Mucosa of rectum (tissue), 2 donors: ENCODE results near the gene MLH3.
"Not testable (repeated sequence)": the region's sequence is repeated elsewhere in the genome, so short reads cannot be mapped to it uniquely, and the experiment has no call there.

Experiments used
- H3K27ac ChIP-seq, 2 donors: one replicate each; pipeline ENCODE4 v1.7.0; 2013; ENCODE audit warnings: inconsistent platforms in 2 of 2, low read depth in 2 of 2, low read length in 2 of 2
- H3K27me3 ChIP-seq, 2 donors: one replicate each; pipeline ENCODE4 v1.7.0; 2013; ENCODE audit warnings: low read length in 2 of 2; ENCODE audit not compliant: control insufficient read depth in 2 of 2, insufficient read depth in 2 of 2
- H3K36me3 ChIP-seq, 2 donors: one replicate each; pipeline ENCODE4 v1.7.0; 2013; ENCODE audit warnings: low read length in 2 of 2; ENCODE audit not compliant: control insufficient read depth in 2 of 2, insufficient read depth in 2 of 2
- H3K4me1 ChIP-seq, 2 donors: one replicate each; pipeline ENCODE4 v1.7.0; 2013; ENCODE audit warnings: low read length in 2 of 2, mild to moderate bottlenecking in 1 of 2; ENCODE audit not compliant: control insufficient read depth in 2 of 2, insufficient read depth in 2 of 2
- H3K4me3 ChIP-seq, 2 donors: one replicate each; pipeline ENCODE4 v1.7.0; 2013; ENCODE audit warnings: low read length in 2 of 2
- H3K9ac ChIP-seq, 2 donors: one replicate each; pipeline ENCODE4 v1.7.0; 2013; ENCODE audit warnings: low read length in 2 of 2, low read depth in 1 of 2, mild to moderate bottlenecking in 1 of 2
- H3K9me3 ChIP-seq, 2 donors: one replicate each; pipeline ENCODE4 v1.7.0; 2013; ENCODE audit warnings: low read length in 2 of 2; ENCODE audit not compliant: control insufficient read depth in 2 of 2
- donor health status: healthy.
- donor health status: Normal muscosa, but diverticular disease.

MLH3 gene

DNA sequence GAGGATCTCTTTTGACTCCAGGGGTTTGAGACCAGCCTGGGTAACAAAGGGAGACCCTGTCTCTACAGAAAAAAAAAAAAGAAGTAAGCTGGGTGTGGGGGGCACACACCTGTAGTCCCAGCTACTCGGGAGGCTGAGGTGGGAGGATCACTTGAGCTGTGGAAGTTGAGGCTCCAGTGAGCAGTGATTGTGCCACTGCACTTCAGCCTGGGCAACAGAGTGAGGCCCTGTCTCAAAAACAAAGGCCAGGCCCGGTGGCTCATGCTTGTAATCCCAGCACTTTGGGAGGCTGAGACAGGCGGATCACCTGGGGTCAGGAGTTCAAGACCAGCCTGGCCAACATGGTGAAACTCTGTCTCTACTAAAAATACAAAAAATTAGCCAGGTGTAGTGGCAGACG lies 16.5 kb upstream of the MLH3 start:
- peak overlapping the region in 1 of 2 donors; percentile 80 for H3K9ac ChIP-seq
- H3K36me3 ChIP-seq, H3K27ac ChIP-seq, H3K4me3 ChIP-seq, H3K27me3 ChIP-seq, H3K9me3 ChIP-seq: not testable (repeated sequence)
- peaks cover 23 to 27% of the 10 kb centered on the region in 2 donors for H3K4me1 ChIP-seq

DNA sequence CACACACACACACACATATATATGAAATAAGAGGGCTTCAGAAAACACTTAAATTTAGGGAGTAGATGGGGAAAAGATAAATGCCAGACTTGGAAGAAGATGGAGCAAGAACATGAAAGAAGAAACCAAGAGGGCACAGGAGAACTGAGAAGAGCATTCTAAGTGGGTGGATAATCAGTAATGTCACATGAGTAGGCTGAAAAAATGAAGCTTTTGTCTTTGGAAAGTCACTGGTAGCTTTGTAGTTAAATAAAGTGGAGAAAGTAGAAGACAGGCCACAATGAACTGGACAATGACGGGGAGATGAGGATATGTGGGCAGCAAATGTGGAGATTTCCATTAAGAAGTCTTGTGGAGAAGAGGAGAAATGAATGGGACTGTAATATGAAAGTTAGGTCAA lies 15.9 kb upstream of the MLH3 start:
- no peak overlapping the region for H3K4me3 ChIP-seq
- H3K4me1 ChIP-seq = peaks cover 25 to 27% of the 10 kb centered on the region in 2 donors
- H3K9me3 ChIP-seq = no peaks in the 10 kb centered on the region
- no peaks in the 10 kb centered on the region for H3K27me3 ChIP-seq
- H3K9ac ChIP-seq = no peak overlapping the region
- no peak overlapping the region for H3K27ac ChIP-seq
- H3K36me3 ChIP-seq = no peaks in the 10 kb centered on the region

DNA sequence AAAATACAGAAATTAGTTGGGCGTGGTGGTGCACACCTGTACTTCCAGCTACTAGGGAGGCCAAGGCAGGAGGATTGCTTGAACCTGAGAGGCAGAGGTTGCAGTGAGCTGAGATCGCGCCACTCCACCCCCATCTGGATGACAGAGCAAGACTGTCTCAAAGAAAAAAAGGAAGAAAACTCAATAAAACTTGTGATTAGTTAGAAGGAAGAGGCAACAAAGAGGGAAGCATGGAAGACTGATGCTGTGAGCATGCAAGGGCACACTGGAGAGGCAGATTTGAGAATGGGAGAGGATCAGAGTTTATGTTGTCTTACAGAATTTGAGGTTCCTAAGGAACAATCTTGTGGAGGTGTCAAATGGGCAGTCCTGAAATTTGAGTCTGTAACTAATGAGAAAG lies 15.4 kb upstream of the MLH3 start:
- Histone ChIP-seq H3K36me3 (no peaks in the 10 kb centered on the region), H3K9ac (no peak overlapping the region), H3K9me3 (no peaks in the 10 kb centered on the region), H3K4me1 (peaks cover 25 to 27% of the 10 kb centered on the region in 2 donors), H3K27me3 (no peaks in the 10 kb centered on the region), H3K4me3 (no peak overlapping the region), H3K27ac (no peak overlapping the region)

DNA sequence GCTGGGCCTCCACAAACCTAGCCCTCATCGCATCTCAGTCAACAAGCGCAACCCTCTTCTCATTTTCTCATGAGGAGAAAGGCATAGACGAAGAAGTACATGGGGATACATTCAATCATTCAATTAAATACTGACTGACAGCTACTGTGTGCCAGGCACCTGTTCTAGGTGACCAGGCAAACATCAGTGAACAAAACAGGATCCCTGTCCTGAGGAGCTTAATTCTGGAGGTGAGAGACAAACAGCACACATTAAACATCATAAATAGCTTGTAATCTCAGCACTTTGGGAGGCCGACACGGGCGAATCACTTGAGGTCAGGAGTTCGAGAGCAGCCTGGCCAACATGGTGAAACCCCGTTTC lies 12.9 kb upstream of the MLH3 start:
- H3K9me3 ChIP-seq = no peaks in the 10 kb centered on the region
- peak overlapping the region; percentile 12 to 80 for H3K27ac ChIP-seq
- peak overlapping the region; percentile 87 to 99 for H3K4me3 ChIP-seq
- H3K4me1 ChIP-seq = peaks cover 16 to 17% of the 10 kb centered on the region in 2 donors
- peaks cover 0 to 3% of the 10 kb centered on the region in 2 donors for H3K36me3 ChIP-seq
- H3K27me3 ChIP-seq = no peaks in the 10 kb centered on the region
- H3K9ac ChIP-seq = peak overlapping the region; percentile 80 to 98

DNA sequence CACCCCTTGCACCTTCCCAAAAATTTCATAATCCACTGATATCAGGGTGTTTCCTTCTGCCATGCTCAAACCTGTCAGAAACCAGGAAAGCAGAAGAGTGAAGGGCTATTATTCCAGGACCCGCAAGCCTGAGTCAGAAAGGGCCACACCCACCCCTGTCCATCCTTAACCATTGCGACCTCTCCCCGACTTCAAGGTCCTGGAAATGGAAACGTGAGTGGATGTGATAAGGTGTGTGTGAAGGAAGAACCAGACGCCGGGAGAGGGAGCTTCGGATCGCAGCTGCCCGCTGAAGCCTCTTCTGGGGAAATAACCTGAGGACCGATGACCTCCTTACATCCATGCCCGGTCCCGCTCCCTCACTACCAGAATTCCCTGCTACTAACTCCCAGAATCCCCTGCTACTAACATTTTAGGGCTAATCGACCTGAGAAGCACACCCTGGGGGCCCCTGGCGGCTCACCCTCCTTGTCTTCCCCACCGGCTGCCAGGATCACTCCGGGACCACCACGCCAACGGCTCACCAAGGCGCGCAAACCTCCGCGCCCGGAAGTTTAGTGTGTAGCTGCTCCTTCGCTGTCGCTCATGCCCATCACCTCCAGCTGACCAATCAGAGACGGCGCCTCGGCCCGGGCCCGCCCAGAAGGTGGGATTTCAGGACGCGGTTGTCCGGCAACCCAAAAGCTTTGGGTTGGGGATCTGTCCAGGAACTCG lies 12.4 kb upstream of the MLH3 start, which contains the start of gene ACYP1:
Gene ACYP1, minus strand, starts transcription at position 534 of the 714 bp plus-strand sequence. Its CDS starts 471 bp downstream, at position 63.
- peak within 1 kb of the TSS; percentile 80 to 98 for H3K9ac ChIP-seq
- peak within 1 kb of the TSS; percentile 63 to 80 for H3K27ac ChIP-seq
- no peaks in the 10 kb centered on the region for H3K27me3 ChIP-seq
- peaks cover 16 to 17% of the 10 kb centered on the region in 2 donors for H3K4me1 ChIP-seq
- H3K4me3 ChIP-seq = peak within 1 kb of the TSS; percentile 87 to 99
- H3K9me3 ChIP-seq = no peaks in the 10 kb centered on the region
- H3K36me3 ChIP-seq = peaks cover 0 to 3% of the 10 kb centered on the region in 2 donors

DNA sequence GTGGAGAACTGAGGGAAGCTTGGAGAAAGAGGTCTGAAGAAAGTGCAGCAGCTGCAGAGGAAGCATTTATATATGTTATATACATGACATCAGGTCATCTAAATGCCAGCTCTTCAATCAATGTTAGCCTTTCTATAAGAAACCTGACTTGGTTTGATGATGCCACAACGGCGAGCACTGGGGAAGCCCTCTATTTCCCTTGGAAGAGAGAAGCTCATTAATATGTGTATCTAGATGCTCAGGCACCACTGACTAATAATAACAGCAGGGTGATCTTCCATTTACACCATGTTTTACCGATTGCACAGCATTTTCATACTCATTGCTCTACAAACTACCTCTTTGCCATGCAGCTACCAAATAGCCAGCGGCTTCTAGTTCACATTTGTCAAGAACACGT lies 11.7 kb upstream of the MLH3 start:
- Histone ChIP-seq H3K4me1 (peaks cover 10% of the 10 kb centered on the region in 2 donors), H3K27ac (peak overlapping the region in 1 of 2 donors; percentile 80), H3K4me3 (peak overlapping the region; percentile 87 to 99), H3K27me3 (no peaks in the 10 kb centered on the region), H3K36me3 (peaks cover 0 to 3% of the 10 kb centered on the region in 2 donors), H3K9ac (peak overlapping the region; percentile 80 to 98), H3K9me3 (no peaks in the 10 kb centered on the region)

DNA sequence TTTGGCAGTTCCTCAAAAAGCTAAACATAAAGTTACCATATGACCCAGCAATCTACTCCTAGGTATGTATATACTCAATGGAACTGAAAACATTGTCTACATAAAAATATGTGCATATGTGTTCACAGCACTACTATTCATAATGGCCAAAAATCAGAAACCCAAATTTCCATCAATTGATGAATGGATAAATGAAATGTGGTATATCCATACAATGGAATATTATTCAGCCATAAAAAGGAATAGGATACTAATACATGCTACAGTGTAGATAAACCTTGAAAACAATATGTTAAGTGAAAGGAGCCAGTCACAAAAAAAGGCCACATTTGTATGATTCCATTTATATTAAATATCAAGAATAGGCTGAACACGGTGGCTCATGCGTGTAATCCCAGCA lies 9.2 kb upstream of the MLH3 start:
- Histone ChIP-seq H3K4me3 (no peak overlapping the region), H3K27me3 (no peaks in the 10 kb centered on the region), H3K36me3 (peaks cover 0 to 3% of the 10 kb centered on the region in 2 donors), H3K4me1 (peaks cover 10% of the 10 kb centered on the region in 2 donors), H3K27ac (no peak overlapping the region), H3K9me3 (no peaks in the 10 kb centered on the region), H3K9ac (no peak overlapping the region)

DNA sequence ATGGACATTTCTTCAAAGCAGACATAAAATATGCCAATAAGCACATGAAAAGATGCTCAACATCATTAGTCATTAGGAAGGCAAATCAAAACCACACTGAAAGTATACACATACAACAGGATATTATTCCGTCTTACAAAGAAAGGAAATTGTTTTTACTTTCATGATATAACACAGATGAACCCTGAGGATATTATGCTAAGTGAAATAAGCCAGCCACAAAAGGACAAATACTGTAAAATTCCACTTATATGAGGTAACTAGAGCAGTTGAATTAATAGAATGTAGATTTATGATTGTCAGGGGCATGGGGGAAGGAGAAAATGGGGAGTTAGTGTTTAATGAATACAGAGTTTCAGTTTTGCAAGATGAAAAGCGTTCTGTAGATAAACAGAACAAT lies 8.4 kb upstream of the MLH3 start:
- Histone ChIP-seq H3K9me3 (no peaks in the 10 kb centered on the region), H3K9ac (no peak overlapping the region), H3K27me3 (no peaks in the 10 kb centered on the region), H3K36me3 (peaks cover 0 to 3% of the 10 kb centered on the region in 2 donors), H3K27ac (no peak overlapping the region), H3K4me1 (peaks cover 10% of the 10 kb centered on the region in 2 donors), H3K4me3 (no peak overlapping the region)

DNA sequence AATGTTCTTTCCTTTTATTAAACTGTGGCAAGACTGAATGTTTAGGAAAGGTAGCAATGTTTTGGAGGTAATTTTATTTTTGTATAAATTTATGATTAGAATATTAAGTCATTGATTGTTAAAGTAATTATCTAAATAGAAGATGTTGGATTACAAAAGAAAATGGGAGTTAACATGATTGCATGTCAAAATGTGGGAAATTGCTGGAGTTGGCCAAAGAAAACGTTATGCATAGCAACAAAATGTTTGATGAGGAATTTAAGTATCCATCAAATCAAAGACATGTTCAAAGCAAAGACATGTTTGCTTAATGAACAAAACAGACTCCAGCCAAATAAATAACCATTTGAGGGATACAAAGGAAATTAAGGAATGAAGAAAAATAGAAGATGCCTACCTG lies 3.2 kb upstream of the MLH3 start:
- Histone ChIP-seq H3K27me3 (no peaks in the 10 kb centered on the region), H3K9me3 (no peaks in the 10 kb centered on the region), H3K36me3 (no peaks in the 10 kb centered on the region), H3K4me1 (peaks cover 2 to 4% of the 10 kb centered on the region in 2 donors), H3K4me3 (no peak overlapping the region), H3K9ac (no peak overlapping the region), H3K27ac (no peak overlapping the region)

DNA sequence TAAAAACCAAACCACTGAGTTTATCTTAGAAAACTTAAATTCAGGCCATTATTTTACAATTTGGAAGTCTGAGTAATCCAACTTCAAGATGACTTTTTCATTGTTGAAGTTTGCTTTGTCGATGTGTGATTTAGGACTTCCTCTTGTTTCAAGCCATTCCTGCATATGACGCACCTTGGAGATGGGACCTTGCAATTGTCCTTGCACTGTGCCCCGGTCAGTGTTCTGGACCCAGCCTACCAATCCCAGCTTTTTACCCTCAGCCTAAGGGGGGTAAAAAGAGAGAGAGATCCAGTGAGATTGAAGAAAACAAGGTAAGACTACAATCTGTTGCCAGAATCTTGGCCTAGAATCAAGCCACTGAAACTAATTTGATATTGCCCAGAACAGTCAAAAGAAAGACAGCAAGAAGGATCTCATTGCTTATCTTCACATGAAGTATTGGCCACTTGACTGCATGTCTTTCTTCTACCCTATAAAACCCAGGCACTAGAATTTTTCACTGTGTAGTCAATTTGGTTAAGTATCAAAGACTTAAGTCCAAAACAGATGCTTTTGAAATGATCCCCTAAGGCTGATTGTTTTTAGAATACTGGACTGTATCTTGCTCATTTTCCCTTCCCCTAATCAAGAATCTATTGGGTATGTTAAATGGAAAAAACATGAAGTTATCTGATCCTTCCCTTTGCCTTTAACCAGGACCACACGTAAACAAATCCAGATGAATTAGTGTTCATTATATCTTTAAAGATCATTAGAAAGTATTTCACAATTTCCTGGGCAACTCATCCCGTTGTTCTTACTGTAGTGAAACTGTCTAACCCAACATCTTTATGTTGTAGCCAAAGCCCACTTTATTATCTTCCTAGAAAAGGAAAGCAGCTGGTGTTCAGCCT lies 2.4 kb upstream of the MLH3 start:
- Histone ChIP-seq H3K9ac (no peak overlapping the region), H3K27me3 (no peaks in the 10 kb centered on the region), H3K9me3 (no peaks in the 10 kb centered on the region), H3K4me3 (no peak overlapping the region), H3K4me1 (peaks cover 2 to 4% of the 10 kb centered on the region in 2 donors), H3K27ac (no peak overlapping the region), H3K36me3 (no peaks in the 10 kb centered on the region)
